Upper lobe of left lung (tissue), 6 donors: Measurements from ENCODE around the gene DHX8. TPM values are rescaled to one million over a fixed set of nuclear protein-coding genes. Genes with fewer than 3 reads are reported as not detected.
"Not testable (repeated sequence)": the region's sequence is repeated elsewhere in the genome, so short reads cannot be mapped to it uniquely, and the experiment has no call there.

ENCODE experiments used
- ATAC-seq, 2 donors: fragments of 200-7000 bp; cut with Tn5 transposase; one replicate each; pipeline ENCODE4 v1.9.1; 2022; ENCODE audit warnings: mild to moderate bottlenecking in 2 of 2, moderate library complexity in 2 of 2; ENCODE audit not compliant: low FRiP score in 2 of 2
- DNase-seq, 2 donors: peaks; one replicate each; pipeline ENCODE4 v3.0.0-alpha.2; 2019 to 2020
- H3K27ac ChIP-seq, 4 donors: fragments of 200-600 bp; sonication (generic); one replicate each; pipeline ENCODE4 v1.5.1; 2016 to 2019
- H3K27me3 ChIP-seq, 4 donors: fragments of 200-600 bp; sonication (generic); one replicate each; pipeline ENCODE4 v1.5.1; 2017 to 2019
- H3K36me3 ChIP-seq, 4 donors: fragments of 200-600 bp; sonication (generic); one replicate each; pipeline ENCODE4 v1.5.1; 2016 to 2019
- H3K4me1 ChIP-seq, 4 donors: fragments of 200-600 bp; sonication (generic); one replicate each; pipeline ENCODE4 v1.5.1; 2018 to 2019
- H3K4me3 ChIP-seq, 4 donors: fragments of 200-600 bp; sonication (generic); one replicate each; pipeline ENCODE4 v1.5.1; 2017 to 2019; ENCODE audit warnings: mild to moderate bottlenecking in 2 of 4, moderate library complexity in 1 of 4
- H3K9me3 ChIP-seq, 4 donors: fragments of 200-600 bp; sonication (generic); one replicate each; pipeline ENCODE4 v1.5.1; 2018 to 2019
- EP300 ChIP-seq, 4 donors: sonication (generic); formaldehyde crosslinking; IDR thresholded peaks; one replicate each; pipeline ENCODE4 v1.5.1; 2017; ENCODE audit warnings: antibody characterized with exemption in 4 of 4, control low read depth in 2 of 4
- POLR2A ChIP-seq, 4 donors: fragments of 450-650 bp; IDR thresholded peaks; one replicate each; pipeline ENCODE4 v1.5.1; 2016 to 2017; ENCODE audit warnings: antibody characterized with exemption in 4 of 4, mild to moderate bottlenecking in 2 of 4
- POLR2AphosphoS5 ChIP-seq, 2 donors: sonication (generic); formaldehyde crosslinking; IDR thresholded peaks; one replicate each; pipeline ENCODE4 v1.5.1; 2017; ENCODE audit warnings: antibody characterized with exemption in 2 of 2
- WGBS, 2 donors: methylation state at CpG; one replicate each; pipeline ENCODE4 v1.1.5; 2017 to 2018; 5-methylcytosine and 5-hydroxymethylcytosine counted together
- total RNA-seq, 6 donors: library from RNA; depleted of rRNA in 4 of 6; stranded (reverse); fragments of >200 nt in 4 of 6; gene quantifications; one replicate each; pipeline versions ENCODE4 v1.1.0 to v1.2.1, GENCODE V29; 2016 to 2021
- TF ChIP-seq, protein P1 (sequence below), 6 experiments: fragments of 450-650 bp in 4 of 6; fragments of 200-600 bp in 2 of 6; sonication (generic) in 2 of 6; IDR thresholded peaks; one replicate each; pipeline ENCODE4 v1.5.1; 2016 to 2019; ENCODE audit warnings: antibody characterized with exemption in 6 of 6
- donor health status: DM: no; HTN: no; CAD: no; lungs with moderate emphysema.
- donor health status: DM: no; HTN: yes; CAD: no; lungs with severe emphysema.

Gene DHX8
- total RNA-seq, 6 donors from 2014 or later, result 23.1 to 54.0 (median 41.3) TPM

DNA sequence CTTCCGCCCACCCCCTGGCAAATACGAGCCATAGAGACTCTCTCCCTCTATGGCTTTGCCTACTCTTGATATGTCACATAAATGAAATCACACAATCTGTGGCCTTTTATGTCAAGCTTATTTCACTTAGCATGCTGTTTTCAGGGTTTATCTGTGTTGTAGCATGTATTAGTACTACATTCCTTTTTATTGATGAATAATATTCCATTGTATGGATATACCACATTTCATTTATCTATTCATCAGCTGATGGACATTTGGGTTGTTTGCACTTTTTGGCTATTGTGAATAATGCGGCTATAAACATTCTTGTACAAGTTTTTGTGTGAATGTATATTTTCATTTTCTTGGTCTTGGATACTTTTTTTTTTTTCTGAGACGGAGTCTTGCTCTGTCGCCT is 37.0 kb upstream of the DHX8 start:
- peaks cover 0 to 13% (median 7%) of the 10 kb centered on the region in 4 donors for H3K4me1 ChIP-seq
- no peaks in the 10 kb centered on the region for H3K36me3 ChIP-seq
- no peaks in the 10 kb centered on the region for H3K9me3 ChIP-seq
- H3K27ac ChIP-seq, result no peak overlapping the region
- no peak overlapping the region for H3K4me3 ChIP-seq
- TF ChIP-seq POLR2AphosphoS5 (IDR thresholded peaks at IDR 0.05) (no peak), POLR2A (IDR thresholded peaks at IDR 0.05) (no peak), EP300 (IDR thresholded peaks at IDR 0.05) (no peak)
- TF ChIP-seq, protein P1, sequence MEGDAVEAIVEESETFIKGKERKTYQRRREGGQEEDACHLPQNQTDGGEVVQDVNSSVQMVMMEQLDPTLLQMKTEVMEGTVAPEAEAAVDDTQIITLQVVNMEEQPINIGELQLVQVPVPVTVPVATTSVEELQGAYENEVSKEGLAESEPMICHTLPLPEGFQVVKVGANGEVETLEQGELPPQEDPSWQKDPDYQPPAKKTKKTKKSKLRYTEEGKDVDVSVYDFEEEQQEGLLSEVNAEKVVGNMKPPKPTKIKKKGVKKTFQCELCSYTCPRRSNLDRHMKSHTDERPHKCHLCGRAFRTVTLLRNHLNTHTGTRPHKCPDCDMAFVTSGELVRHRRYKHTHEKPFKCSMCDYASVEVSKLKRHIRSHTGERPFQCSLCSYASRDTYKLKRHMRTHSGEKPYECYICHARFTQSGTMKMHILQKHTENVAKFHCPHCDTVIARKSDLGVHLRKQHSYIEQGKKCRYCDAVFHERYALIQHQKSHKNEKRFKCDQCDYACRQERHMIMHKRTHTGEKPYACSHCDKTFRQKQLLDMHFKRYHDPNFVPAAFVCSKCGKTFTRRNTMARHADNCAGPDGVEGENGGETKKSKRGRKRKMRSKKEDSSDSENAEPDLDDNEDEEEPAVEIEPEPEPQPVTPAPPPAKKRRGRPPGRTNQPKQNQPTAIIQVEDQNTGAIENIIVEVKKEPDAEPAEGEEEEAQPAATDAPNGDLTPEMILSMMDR (IDR thresholded peaks at IDR 0.05), result no peak
- DNase-seq, result no peak
- 93 to 99% methylated on average over 5 of the region's 5 CpGs for WGBS, 2 donors
- H3K27me3 ChIP-seq, result no peaks in the 10 kb centered on the region
- no peak for ATAC-seq

DNA sequence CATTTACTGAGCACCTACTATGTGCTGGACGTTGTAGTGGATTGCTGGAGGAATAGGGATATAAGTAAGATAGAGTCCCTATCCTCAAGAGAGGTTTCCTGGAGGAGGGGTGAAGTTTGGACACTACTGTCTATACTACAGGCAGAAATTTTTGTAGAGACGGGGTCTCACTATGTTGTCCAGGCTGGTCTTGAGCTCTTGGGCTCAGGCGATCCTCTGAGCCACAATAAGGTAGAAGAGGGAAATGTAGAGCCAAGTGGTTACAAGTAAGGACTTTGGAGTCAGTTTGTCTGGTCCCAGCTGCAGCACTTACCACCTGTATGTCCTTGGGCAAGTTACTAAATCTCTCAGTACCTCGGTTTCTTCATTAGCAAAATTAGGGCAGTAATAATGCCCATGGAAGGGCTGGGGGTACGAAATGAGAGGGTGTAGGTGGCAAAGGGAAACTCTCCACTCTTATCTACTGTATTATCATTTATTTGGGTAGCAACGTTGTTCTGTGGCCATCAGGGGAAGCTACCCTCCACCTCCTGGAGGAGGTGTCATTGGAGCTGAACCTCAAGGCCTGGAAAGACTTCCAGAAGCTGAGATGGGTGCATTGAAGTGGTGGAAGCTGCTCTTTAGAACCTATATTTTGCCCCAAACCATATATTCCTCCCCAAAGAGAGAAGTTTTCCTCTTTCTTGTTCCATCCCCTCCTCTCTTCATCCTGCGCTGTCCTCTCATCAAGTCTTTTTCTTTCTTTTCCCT is 34.9 kb upstream of the DHX8 start:
- 68 to 69% methylated on average over 7 of the region's 7 CpGs for WGBS, 2 donors

DNA sequence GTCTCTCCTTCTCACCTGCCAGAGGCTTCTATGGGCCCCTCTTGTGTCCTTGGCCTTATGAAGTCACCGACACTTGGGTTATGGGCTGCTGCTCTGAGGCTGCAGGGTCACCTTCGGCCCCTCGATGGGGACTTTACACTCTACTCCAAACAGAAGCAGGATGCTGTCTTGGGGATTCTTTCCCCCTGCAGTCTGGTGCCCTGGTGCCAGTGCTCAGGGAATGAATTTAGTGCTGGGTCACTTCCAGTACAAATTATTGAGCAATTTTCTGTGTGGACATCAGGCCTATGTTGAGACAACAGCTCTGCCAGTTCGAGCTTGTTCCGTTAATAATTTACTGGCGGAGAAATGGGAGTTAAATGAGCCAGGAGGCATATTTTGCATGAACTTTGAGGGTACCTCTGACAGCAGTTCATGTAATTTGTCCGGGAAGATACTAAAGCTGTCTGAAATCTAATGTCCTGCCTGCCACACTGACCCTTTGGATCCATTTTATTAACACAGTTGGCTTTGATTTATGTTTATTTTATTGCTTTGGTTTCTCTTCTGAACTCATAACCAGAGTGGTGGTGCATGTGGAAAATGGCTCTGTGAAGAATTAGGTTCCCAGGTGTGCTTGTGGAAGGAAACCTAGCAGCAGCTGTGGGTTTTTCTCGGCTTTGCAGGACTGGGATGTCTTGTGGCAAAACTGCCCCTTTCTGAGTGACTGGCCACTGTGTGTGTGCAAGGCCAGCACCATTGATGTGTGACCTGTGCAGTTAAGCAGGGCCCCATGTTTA is 34.1 kb upstream of the DHX8 start:
- DNase-seq, result peak in 1 of 2 donors; percentile 50
- WGBS, 2 donors, result 46 to 68% methylated on average over 8 of the region's 8 CpGs
- Histone ChIP-seq H3K4me3 (no peak overlapping the region), H3K27me3 (no peaks in the 10 kb centered on the region), H3K27ac (peak overlapping the region; percentile 53 to 69 (median 57)), H3K9me3 (no peaks in the 10 kb centered on the region), H3K36me3 (no peaks in the 10 kb centered on the region), H3K4me1 (peaks cover 2 to 16% (median 10%) of the 10 kb centered on the region in 4 donors)
- TF ChIP-seq, protein P1 (IDR thresholded peaks at IDR 0.05), result no peak
- no peak for TF ChIP-seq EP300 (IDR thresholded peaks at IDR 0.05)
- TF ChIP-seq POLR2A (IDR thresholded peaks at IDR 0.05), result no peak
- no peak for TF ChIP-seq POLR2AphosphoS5 (IDR thresholded peaks at IDR 0.05)
- ATAC-seq, result peak in 1 of 2 donors; percentile 74

More for the DNA sequence above, 34.9 kb upstream of the DHX8 start:
- Histone ChIP-seq H3K4me1 (peaks cover 0 to 13% (median 10%) of the 10 kb centered on the region in 4 donors), H3K36me3 (no peaks in the 10 kb centered on the region), H3K9me3 (no peaks in the 10 kb centered on the region), H3K4me3 (no peak overlapping the region), H3K27ac (peak overlapping the region; percentile 53 to 69 (median 57)), H3K27me3 (no peaks in the 10 kb centered on the region)
- DNase-seq, result no peak
- ATAC-seq, result no peak
- TF ChIP-seq POLR2A (IDR thresholded peaks at IDR 0.05) (no peak), POLR2AphosphoS5 (IDR thresholded peaks at IDR 0.05) (no peak), EP300 (IDR thresholded peaks at IDR 0.05) (no peak)
- TF ChIP-seq, protein P1 (IDR thresholded peaks at IDR 0.05), result no peak

DNA sequence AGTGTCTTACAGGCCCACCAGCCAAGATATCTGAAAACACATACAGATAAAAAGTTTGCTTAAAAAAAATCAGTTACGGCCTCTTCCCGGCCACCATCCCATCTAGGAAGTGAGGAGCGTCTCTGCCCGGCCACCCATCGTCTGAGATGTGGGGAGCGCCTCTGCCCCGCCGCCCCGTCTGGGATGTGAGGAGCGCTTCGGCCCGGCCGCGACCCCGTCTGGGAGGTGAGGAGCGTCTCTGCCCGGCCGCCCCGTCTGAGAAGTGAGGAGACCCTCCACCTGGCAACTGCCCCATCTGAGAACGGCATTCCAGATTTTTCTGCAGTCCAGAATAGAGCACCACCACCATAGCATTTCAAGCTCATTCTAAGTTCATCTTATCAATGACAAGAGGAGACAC is 33.0 kb upstream of the DHX8 start:
- ATAC-seq, H3K27me3 ChIP-seq, H3K9me3 ChIP-seq, H3K36me3 ChIP-seq, H3K4me3 ChIP-seq: not testable (repeated sequence)
- WGBS, 2 donors, result 97 to 98% methylated on average over 8 to 20 of the region's 20 CpGs
- DNase-seq, result peak in 1 of 2 donors; percentile 69
- H3K27ac ChIP-seq, result peak overlapping the region in 1 of 4 donors; percentile 56
- H3K4me1 ChIP-seq, result peaks cover 7 to 19% (median 10%) of the 10 kb centered on the region in 4 donors

DNA sequence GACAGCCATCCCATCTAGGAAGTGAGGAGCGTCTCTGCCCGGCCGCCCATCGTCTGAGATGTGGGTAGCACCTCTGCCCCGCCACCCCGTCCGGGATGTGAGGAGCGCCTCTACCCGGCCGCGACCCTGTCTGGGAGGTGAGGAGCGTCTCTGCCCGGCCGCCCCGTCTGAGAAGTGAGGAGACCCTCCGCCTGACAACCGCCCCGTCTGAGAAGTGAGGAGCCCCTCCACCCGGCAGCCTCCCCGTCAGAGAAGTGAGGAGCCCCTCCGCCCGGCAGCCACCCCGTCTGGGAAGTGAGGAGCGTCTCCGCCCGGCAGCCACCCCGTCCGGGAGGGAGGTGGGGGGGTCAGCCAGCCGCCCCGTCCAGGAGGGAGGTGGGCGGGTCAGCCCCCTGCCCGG is 32.0 kb upstream of the DHX8 start:
- peak in 1 of 2 donors; percentile 65 for DNase-seq
- H3K27ac ChIP-seq, H3K4me3 ChIP-seq, H3K9me3 ChIP-seq, H3K27me3 ChIP-seq, ATAC-seq, H3K36me3 ChIP-seq: not testable (repeated sequence)
- H3K4me1 ChIP-seq, result peaks cover 16 to 27% (median 18%) of the 10 kb centered on the region in 4 donors
- WGBS, 2 donors, result 97 to 100% methylated on average over 2 to 19 of the region's 32 CpGs
